ENCODE results near the gene ELAVL2.

ELAVL2 gene

GRCh38 chr9:23820451-23821374 is 5.3 kb downstream of the ELAVL2 start:
- TF ChIP-seq CTCF (IDR thresholded peaks at IDR 0.05; ENCODE audit: insufficient read depth, low read depth, low read length, missing control alignments): no peak
- no peak for DNase-seq (ENCODE audit: low read depth)
- H3K4me3 ChIP-seq (ENCODE audit: low read depth, low read length): no peak overlapping the region

DNA sequence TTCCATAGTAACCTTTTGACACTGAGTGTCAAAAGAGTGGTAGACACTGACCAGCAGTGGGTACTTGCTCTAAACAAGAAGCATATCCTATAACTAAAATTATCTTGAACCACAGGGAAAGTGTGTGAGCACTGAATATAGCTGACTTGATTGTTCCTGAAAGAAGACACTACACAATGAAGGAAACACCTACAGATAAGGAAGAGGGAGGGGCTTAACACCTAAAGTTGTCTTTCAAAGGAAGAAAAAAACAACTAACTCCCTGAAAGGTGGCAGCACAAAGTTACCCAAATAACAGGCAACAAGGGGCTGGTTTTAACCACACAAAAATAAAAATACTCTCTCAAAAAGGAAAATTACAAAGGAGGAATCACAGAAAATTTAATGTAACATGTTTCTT is 6.6 kb downstream of the ELAVL2 start:
- no peak overlapping the region for H3K4me3 ChIP-seq (ENCODE audit: low read depth, low read length)
- no peak for TF ChIP-seq CTCF (IDR thresholded peaks at IDR 0.05; ENCODE audit: insufficient read depth, low read depth, low read length, missing control alignments)
- no peak for DNase-seq (ENCODE audit: low read depth)

GRCh38 chr9:23814243-23814642 is 11.8 kb downstream of the ELAVL2 start:
- no peak for DNase-seq (ENCODE audit: low read depth)
- TF ChIP-seq CTCF (IDR thresholded peaks at IDR 0.05; ENCODE audit: insufficient read depth, low read depth, low read length, missing control alignments): no peak
- H3K4me3 ChIP-seq (ENCODE audit: low read depth, low read length): no peak overlapping the region

DNA sequence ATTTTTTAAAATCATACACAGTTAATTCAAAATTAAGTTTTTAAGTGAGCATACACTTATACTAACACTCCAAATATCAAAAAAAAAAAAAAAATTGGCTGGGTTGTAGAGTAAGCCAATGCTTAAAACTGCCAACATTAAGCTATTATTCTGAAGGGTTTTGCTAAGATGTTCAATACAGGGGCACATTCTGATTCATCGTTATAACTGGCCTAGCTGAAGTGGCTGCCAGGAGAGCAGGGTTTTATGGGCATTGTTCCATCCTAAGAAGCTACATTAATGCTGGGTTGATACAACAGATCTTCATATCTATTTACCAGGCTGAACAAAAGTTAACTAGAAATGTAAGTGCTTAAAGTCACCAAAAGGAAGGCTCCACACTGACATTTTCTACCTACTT is 13.4 kb downstream of the ELAVL2 start:
- no peak overlapping the region for H3K4me3 ChIP-seq (ENCODE audit: low read depth, low read length)
- no peak for TF ChIP-seq CTCF (IDR thresholded peaks at IDR 0.05; ENCODE audit: insufficient read depth, low read depth, low read length, missing control alignments)
- DNase-seq (ENCODE audit: low read depth): no peak

DNA sequence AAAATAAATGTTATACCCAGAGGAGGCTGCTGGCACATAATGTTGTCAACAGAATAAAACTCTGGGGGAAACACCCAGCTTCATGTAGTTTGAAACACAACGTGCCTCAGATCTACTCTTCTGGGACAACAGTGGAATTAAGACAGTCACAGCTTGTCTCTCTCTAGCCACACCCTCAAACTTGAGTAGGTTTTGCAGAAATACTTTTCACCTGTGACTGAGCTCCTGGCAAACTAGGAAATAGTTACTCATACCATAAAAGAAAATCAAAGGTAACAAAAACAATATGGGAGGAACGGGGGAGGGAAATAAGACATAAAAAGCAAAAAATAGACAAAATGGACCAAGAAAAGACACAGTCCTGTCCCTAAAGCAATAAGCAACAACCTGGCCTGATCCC is 14.4 kb downstream of the ELAVL2 start:
- DNase-seq (ENCODE audit: low read depth): no peak
- H3K4me3 ChIP-seq (ENCODE audit: low read depth, low read length): no peak overlapping the region
- TF ChIP-seq CTCF (IDR thresholded peaks at IDR 0.05; ENCODE audit: insufficient read depth, low read depth, low read length, missing control alignments): no peak

DNA sequence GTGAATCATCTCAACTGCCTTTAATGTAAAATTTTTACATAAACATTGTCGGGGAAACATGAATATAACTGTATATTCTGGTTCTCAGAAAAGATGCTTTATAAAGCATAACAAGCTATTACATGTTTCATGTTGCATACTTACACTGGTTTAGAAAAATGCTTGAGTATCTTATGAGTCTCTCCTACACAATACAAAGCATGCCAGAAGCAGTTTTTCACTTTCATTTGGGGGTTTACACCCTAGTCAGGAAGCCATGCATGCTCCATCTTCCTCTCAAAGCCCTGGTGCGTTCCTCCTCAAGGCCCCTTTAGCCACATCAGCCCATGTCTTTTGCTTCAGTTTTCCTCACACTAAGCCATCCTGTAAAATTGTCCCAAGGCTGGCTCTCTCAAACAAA is 22.8 kb downstream of the ELAVL2 start:
- H3K4me3 ChIP-seq (ENCODE audit: low read depth, low read length): no peak overlapping the region
- DNase-seq (ENCODE audit: low read depth): no peak
- no peak for TF ChIP-seq CTCF (IDR thresholded peaks at IDR 0.05; ENCODE audit: insufficient read depth, low read depth, low read length, missing control alignments)

GRCh38 chr9:23801523-23801922 is 24.5 kb downstream of the ELAVL2 start:
- no peak overlapping the region for H3K4me3 ChIP-seq (ENCODE audit: low read depth, low read length)
- DNase-seq (ENCODE audit: low read depth): no peak
- no peak for TF ChIP-seq CTCF (IDR thresholded peaks at IDR 0.05; ENCODE audit: insufficient read depth, low read depth, low read length, missing control alignments)

Data from GM12865 (cell line).